ENCODE data around the gene CLEC2L.

GRCh38 chr7:139505563-139505962 is 17.9 kb upstream of the CLEC2L start:
- TF ChIP-seq CTCF (IDR thresholded peaks at IDR 0.05) = peak in 1 of 5 experiments; percentile 8
- TF ChIP-seq POLR2A (IDR thresholded peaks at IDR 0.05) = no peak

All from transverse colon (tissue), 3 donors.